Measurements from ENCODE around the gene STK24.
"Not testable (repeated sequence)": the region's sequence is repeated elsewhere in the genome, so short reads cannot be mapped to it uniquely, and the experiment has no call there.

- not testable (repeated sequence) for TF ChIP-seq POLR2A (IDR thresholded peaks at IDR 0.05; ENCODE audit: low read depth, low read length); CTCF (conservative IDR thresholded peaks at IDR 0.05; ENCODE audit: low read depth, low read length); RAD21 (IDR thresholded peaks at IDR 0.05; ENCODE audit: low read length); MXI1 (IDR thresholded peaks at IDR 0.05; ENCODE audit: borderline replicate concordance, low read depth, low read length); MAFK (IDR thresholded peaks at IDR 0.05; ENCODE audit: low read depth, low read length); CEBPB (IDR thresholded peaks at IDR 0.05; ENCODE audit: low read depth, low read length); RFX5 (IDR thresholded peaks at IDR 0.05; ENCODE audit: low read depth, low read length)
Measured at GRCh38 chr13:98590471-98590870, 13.6 kb upstream of the STK24 start.
